GM12864 (cell line): Measurements from ENCODE around the gene CACNA2D3.

ENCODE experiments used
- DNase-seq: peaks from one replicate; pipeline ENCODE4 v3.0.0-alpha.2; 2011; ENCODE audit warnings: low read depth
- H3K4me3 ChIP-seq: 2 replicates; pipeline ENCODE4 v1.5.1; 2011; ENCODE audit warnings: mild to moderate bottlenecking, low read depth, low read length, control low read depth
- CTCF ChIP-seq: IDR thresholded peaks from 2 replicates; pipeline ENCODE4 v1.5.1; 2011; ENCODE audit warnings: low read depth, mild to moderate bottlenecking, moderate library complexity, low read length, control low read depth, inconsistent platforms; ENCODE audit errors: missing control alignments

CACNA2D3 gene

GRCh38 chr3:54572197-54572895, 450.0 kb downstream of the CACNA2D3 start:
- no peak for TF ChIP-seq CTCF
- DNase-seq, result no peak
- H3K4me3 ChIP-seq, result no peak overlapping the region

GRCh38 chr3:54573858-54574257, 451.5 kb downstream of the CACNA2D3 start:
- no peak overlapping the region for H3K4me3 ChIP-seq
- DNase-seq, result no peak
- no peak for TF ChIP-seq CTCF

DNA sequence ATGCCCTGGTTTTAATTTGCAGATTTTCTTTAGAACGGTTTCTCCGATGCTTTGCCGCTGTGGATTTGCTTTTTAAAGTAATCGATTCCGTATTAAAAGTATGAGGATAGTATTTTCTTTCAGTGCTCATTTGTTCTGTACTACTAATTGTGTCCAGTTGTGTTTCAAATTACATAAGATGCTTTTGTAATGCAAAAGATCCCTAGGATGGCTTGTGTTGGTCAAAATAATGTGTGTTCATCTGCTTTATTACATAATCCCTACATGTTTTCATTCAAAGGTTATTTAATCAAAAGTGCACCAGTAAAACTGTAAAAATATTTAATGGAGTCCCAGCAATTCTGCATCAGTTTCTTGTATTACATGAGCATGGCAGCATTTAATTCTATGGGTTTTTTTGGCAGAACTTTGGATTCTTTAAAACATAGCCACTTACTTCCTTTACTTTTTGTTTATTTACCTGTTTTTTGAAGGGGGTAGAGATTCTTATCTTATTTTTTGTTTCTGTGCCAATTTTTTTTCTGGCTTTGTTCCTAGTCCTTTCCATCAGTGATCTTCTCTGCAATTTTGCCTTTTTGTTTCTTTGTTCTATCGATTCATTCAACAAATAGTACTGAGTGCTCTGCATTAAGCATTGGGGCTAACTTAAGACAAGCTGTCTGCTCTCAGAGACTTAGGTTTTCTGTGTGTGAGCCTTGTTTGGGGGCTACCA, 452.7 kb downstream of the CACNA2D3 start:
- H3K4me3 ChIP-seq, result no peak overlapping the region
- no peak for TF ChIP-seq CTCF
- no peak for DNase-seq

DNA sequence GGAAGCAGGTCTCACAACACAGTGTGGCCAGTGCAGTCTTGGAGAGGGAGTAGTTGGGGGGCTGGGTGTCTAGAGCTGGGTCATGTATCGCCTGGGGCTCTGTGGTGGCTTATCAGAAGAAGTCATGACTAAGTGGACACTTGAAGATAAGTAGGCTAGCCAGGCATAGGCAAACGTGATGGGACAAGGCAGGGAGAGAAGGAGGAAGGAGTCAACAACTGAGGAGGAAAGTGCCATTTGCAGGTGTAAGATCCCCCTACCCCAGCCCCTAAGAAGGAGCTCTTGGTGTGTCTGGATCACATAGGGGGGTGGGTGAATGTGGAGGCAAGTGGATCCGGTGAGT, 453.2 kb downstream of the CACNA2D3 start:
- no peak overlapping the region for H3K4me3 ChIP-seq
- TF ChIP-seq CTCF, result no peak
- no peak for DNase-seq

GRCh38 chr3:54577313-54577712, 455.0 kb downstream of the CACNA2D3 start:
- no peak for DNase-seq
- H3K4me3 ChIP-seq, result no peak overlapping the region

DNA sequence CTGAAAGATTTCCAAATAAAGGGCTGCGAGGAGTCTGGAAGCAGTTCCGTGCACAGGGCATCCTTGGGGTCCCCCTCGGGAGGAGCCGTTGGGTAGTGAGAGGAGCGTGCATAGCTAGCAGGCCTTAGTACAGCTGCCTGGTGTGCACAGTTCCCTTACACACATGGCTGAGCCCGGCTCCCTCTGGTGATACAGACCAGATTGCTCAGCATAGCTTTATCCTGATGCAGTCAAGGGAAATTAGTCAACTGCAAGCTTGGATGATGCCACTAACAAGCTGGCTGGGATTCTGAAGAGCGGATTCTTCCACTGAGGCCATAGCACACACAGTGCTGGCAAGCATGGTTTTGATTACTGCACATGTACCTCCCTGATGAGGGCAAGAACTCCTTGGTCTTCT, 456.1 kb downstream of the CACNA2D3 start:
- DNase-seq, result no peak
- H3K4me3 ChIP-seq, result no peak overlapping the region
- TF ChIP-seq CTCF, result no peak

More at GRCh38 chr3:54577313-54577712, 455.0 kb downstream of the CACNA2D3 start:
- TF ChIP-seq CTCF, result no peak

GRCh38 chr3:54580453-54580852, 458.1 kb downstream of the CACNA2D3 start:
- no peak for DNase-seq
- TF ChIP-seq CTCF, result no peak
- H3K4me3 ChIP-seq, result no peak overlapping the region
